Natural killer cell (primary cell): ENCODE data around the gene ALOXE3. TPM values are rescaled to one million over a fixed set of nuclear protein-coding genes. Genes with fewer than 3 reads are reported as not detected.
A peak's percentile ranks its signal among the peaks of the same experiment; 100 is the strongest.

ENCODE experiments used
- ATAC-seq, 3 donors: fragments of 150-1000 bp in 2 of 3; fragments of 200-7000 bp in 1 of 3; cut with Tn5 transposase; 1 replicate in 1 of 3; 2 replicates in 2 of 3; pipeline ENCODE4 v1.10.0; 2021; ENCODE audit warnings: mild to moderate bottlenecking in 2 of 3, moderate library complexity in 2 of 3
- DNase-seq, 2 donors: peaks; one replicate each; pipeline versions ENCODE4 v3.0.0 to v3.0.0-alpha.2; 2013 to 2021; ENCODE audit warnings: mixed read lengths in 1 of 2
- H3K27ac ChIP-seq: one replicate; pipeline ENCODE4 v1.5.1; 2013; ENCODE audit warnings: mild to moderate bottlenecking, low read length
- H3K27me3 ChIP-seq: one replicate; pipeline ENCODE4 v1.6.1; 2013; ENCODE audit warnings: low read length; ENCODE audit not compliant: control insufficient read depth, insufficient read depth
- H3K36me3 ChIP-seq: one replicate; pipeline ENCODE4 v1.6.1; 2013; ENCODE audit warnings: low read length; ENCODE audit not compliant: control insufficient read depth, insufficient read depth
- H3K4me1 ChIP-seq: one replicate; pipeline ENCODE4 v1.6.1; 2013; ENCODE audit warnings: low read length; ENCODE audit not compliant: control insufficient read depth, insufficient read depth
- H3K4me3 ChIP-seq: one replicate; pipeline ENCODE4 v1.5.1; 2013; ENCODE audit warnings: low read length
- H3K9me3 ChIP-seq: one replicate; pipeline ENCODE4 v1.6.1; 2013; ENCODE audit warnings: low read length; ENCODE audit not compliant: control insufficient read depth, insufficient read depth
- H3K27ac Mint-ChIP-seq, 2 donors: one replicate each; pipeline ENCODE4 v1.8.0; 2022; ENCODE audit warnings: mild to moderate bottlenecking in 2 of 2, mixed read lengths in 2 of 2, moderate library complexity in 1 of 2
- H3K27me3 Mint-ChIP-seq, 2 donors: one replicate each; pipeline ENCODE4 v1.8.0; 2022; ENCODE audit warnings: low read depth in 2 of 2, mixed read lengths in 2 of 2
- H3K36me3 Mint-ChIP-seq: one replicate; pipeline ENCODE4 v1.8.0; 2022; ENCODE audit warnings: mixed read lengths
- H3K4me1 Mint-ChIP-seq, 2 donors: one replicate each; pipeline ENCODE4 v1.8.0; 2022; ENCODE audit warnings: mixed read lengths in 2 of 2
- H3K4me3 Mint-ChIP-seq: one replicate; pipeline ENCODE4 v1.8.0; 2022; ENCODE audit warnings: mild to moderate bottlenecking, moderate library complexity, mixed read lengths
- H3K9me3 Mint-ChIP-seq, 2 donors: one replicate each; pipeline ENCODE4 v1.8.0; 2022; ENCODE audit warnings: mixed read lengths in 2 of 2
- CTCF ChIP-seq: fragments of 200-600 bp; IDR thresholded peaks from one replicate; pipeline ENCODE4 v1.8.0; 2022; ENCODE audit warnings: antibody characterized with exemption
- WGBS: methylation state at CpG from one replicate; pipeline ENCODE4 v1.1.7; 2013; ENCODE audit warnings: missing lambda C conversion rate; ENCODE audit not compliant: insufficient coverage; 5-methylcytosine and 5-hydroxymethylcytosine counted together
- intact Hi-C: fragments of 100-400 bp; cut with micrococcal nuclease; formaldehyde crosslinking; loops from one replicate; pipeline ENCODE4 v1.14.2; 2022
- total RNA-seq, 4 donors: library from RNA; stranded (reverse); fragments of 120-200 nt in 1 of 4; gene quantifications; one replicate each; pipeline versions ENCODE4 v1.2.3 to v1.2.4, GENCODE V29; 2013 to 2022

Gene ALOXE3
- total RNA-seq, 3 donors from 2014 or later (not counting 1 experiment from before 2014, with no cell fraction given) = not detected

- Histone ChIP-seq H3K27ac (peak overlapping the region; percentile 76), H3K4me1 (peaks cover 66% of the 10 kb centered on the region), H3K27me3 (peaks cover 53% of the 10 kb centered on the region), H3K36me3 (no peaks in the 10 kb centered on the region), H3K4me3 (peak overlapping the region; percentile 91), H3K9me3 (no peaks in the 10 kb centered on the region)
- Mint-ChIP-seq H3K27me3 (peaks cover 53 to 55% of the 10 kb centered on the region in 2 donors), H3K4me3 (peak overlapping the region; percentile 93), H3K4me1 (peaks cover 62 to 65% of the 10 kb centered on the region in 2 donors), H3K27ac (peak overlapping the region; percentile 98 to 100), H3K36me3 (peaks cover 12% of the 10 kb centered on the region), H3K9me3 (no peaks in the 10 kb centered on the region)
- DNase-seq = peak; percentile 79 to 96
- ATAC-seq = peak; percentile 59 to 83 (median 70)
- intact Hi-C loops = loop anchor here (1.0 to 5.0 kb wide), 6 partner anchors 19 to 205 kb away; no protein-coding TSS in a partner anchor
- TF ChIP-seq CTCF = no peak
- WGBS = under 1% methylated on average over 21 of the region's 28 CpGs
Measured at GRCh38 chr17:8119581-8120519, 1.5 kb upstream of the ALOXE3 start.

DNA sequence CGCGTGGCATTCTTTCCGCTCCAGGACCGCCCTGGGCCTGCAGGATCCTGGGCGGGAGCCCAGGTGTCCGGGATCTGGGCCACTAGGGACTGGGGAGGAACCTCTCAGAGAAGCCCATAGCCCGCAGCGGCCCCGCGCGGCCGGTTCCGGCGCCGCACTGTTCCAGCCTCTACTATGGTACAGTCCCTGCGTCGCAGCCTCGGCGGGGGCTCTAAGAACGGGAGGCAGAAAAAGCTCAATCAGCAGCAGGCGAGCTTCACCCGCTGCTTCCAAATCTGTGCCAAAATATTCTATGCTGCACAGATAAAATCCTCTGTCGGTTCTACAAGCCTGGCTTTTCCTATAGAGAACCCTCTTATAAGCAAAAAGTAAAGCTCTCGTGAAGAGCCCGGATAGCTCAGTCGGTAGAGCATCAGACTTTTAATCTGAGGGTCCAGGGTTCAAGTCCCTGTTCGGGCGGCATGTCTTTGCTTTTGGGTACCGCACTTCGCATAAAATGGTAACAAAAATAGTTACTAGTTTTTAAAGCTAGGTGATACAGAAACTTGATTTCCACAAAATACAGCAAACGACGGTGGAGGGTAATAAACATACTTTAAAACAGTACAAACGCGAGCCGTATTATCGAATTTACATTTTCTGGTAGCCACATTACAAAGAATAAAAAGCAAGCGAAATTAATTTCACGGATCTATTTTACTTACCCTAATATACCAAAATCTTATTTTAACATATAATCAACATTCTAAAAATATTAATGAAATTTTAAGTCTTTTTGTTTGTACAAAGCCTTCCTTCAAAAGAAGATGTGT lies 661 bp upstream of the ALOXE3 start:
- peak; percentile 89 for TF ChIP-seq CTCF
- peak overlapping the region; percentile 93 for H3K4me3 Mint-ChIP-seq
- peak; percentile 84 to 90 for DNase-seq
- H3K9me3 Mint-ChIP-seq = no peaks in the 10 kb centered on the region
- Histone ChIP-seq H3K36me3 (no peaks in the 10 kb centered on the region), H3K9me3 (no peaks in the 10 kb centered on the region), H3K27me3 (peaks cover 48% of the 10 kb centered on the region), H3K4me3 (peak overlapping the region; percentile 91), H3K4me1 (peaks cover 57% of the 10 kb centered on the region), H3K27ac (peak overlapping the region; percentile 76)
- 0% methylated on average over 36 of the region's 38 CpGs for WGBS
- intact Hi-C loops = loop anchor here (1.0 to 5.0 kb wide), 5 partner anchors 20 to 204 kb away; no protein-coding TSS in a partner anchor
- peaks cover 55 to 56% of the 10 kb centered on the region in 2 donors for H3K4me1 Mint-ChIP-seq
- peaks cover 51 to 55% of the 10 kb centered on the region in 2 donors for H3K27me3 Mint-ChIP-seq
- H3K27ac Mint-ChIP-seq = peak overlapping the region; percentile 98 to 100
- peak; percentile 62 to 79 (median 68) for ATAC-seq
- H3K36me3 Mint-ChIP-seq = peaks cover 12% of the 10 kb centered on the region

DNA sequence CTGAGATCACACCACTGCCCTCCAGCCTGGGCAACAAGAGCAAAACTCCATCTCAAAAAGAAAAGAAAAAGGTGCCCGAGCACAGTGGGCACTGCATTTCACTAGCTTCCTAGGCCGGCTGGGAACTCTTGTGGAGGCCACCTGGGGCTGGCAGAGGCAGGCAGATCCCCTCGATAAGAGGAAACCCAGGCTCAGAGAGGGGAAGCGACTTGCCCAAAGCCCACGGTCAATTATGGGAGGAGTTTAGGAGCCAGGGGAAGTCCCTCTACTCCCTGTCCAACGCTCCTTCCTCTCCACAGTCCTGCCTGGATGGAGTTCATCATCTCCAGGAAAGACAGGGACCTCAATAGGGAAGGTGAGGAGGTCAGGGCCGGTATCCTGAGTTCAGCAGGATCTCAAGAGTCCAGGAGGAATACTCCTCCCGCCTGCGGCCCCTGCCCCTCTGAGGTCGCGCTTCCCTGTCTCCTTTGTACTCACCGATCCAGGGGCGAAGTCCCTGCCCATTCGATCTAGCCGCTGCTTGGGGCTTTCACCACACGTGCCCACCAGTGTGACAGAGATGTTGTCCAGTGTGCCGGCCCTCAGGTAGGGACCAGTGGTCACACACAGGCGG lies 841 bp downstream of the ALOXE3 start:
- no peaks in the 10 kb centered on the region for H3K9me3 ChIP-seq
- ATAC-seq (no peak), DNase-seq (no peak)
- no peaks in the 10 kb centered on the region for H3K9me3 Mint-ChIP-seq
- H3K4me3 ChIP-seq = peak overlapping the region; percentile 91
- H3K27me3 ChIP-seq = peaks cover 37% of the 10 kb centered on the region
- peaks cover 12% of the 10 kb centered on the region for H3K36me3 Mint-ChIP-seq
- H3K27me3 Mint-ChIP-seq = peaks cover 48 to 54% of the 10 kb centered on the region in 2 donors
- peaks cover 40 to 41% of the 10 kb centered on the region in 2 donors for H3K4me1 Mint-ChIP-seq
- H3K4me1 ChIP-seq = peaks cover 42% of the 10 kb centered on the region
- 6% methylated on average over 16 of the region's 18 CpGs for WGBS
- peak overlapping the region; percentile 93 for H3K4me3 Mint-ChIP-seq
- no peak overlapping the region for H3K27ac ChIP-seq
- no peaks in the 10 kb centered on the region for H3K36me3 ChIP-seq
- no peak for TF ChIP-seq CTCF
- peak overlapping the region in 1 of 2 donors; percentile 98 for H3K27ac Mint-ChIP-seq
- intact Hi-C loops = loop anchor here (5.0 kb wide), 1 partner anchor 35 kb away; no protein-coding TSS in a partner anchor
